Fibroblast of skin of right biceps (primary cell): ENCODE measurements around the gene BAG5.
"Not testable (repeated sequence)": the region's sequence is repeated elsewhere in the genome, so short reads cannot be mapped to it uniquely, and the experiment has no call there.

Source experiments
- DNase-seq: peaks from one replicate; pipeline ENCODE4 v3.0.0-alpha.2; 2013

The BAG5 gene

DNA sequence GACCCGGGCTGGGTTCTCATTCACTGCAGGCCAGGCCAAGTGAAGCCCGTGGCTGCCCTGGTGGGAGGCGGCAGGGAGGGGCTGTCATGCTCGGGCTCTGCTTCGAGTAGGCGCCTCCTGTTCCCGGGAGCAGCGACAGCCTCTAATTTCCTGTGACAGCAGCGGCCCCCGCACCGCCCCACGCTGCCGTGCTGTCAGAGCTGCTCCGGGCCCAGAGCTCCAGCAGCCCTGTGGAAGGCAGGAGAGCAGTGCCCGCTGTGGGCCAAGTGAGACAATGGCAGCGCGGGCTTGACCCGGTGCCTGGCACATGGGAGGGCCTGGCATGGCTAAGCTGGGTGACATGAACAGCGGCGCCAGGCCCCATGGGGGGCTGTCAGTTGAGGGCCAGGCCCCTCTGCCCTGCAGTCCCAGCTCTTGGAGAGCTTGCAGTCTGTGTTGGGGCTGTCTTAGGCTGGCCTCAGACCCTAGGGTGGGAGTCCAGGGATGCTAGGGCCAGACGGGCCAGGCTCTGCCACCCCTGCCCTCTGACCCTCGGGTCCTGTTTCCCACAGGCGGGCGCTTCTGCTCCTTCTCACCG lies 28.4 kb downstream of the BAG5 start:
- DNase-seq: no peak

DNA sequence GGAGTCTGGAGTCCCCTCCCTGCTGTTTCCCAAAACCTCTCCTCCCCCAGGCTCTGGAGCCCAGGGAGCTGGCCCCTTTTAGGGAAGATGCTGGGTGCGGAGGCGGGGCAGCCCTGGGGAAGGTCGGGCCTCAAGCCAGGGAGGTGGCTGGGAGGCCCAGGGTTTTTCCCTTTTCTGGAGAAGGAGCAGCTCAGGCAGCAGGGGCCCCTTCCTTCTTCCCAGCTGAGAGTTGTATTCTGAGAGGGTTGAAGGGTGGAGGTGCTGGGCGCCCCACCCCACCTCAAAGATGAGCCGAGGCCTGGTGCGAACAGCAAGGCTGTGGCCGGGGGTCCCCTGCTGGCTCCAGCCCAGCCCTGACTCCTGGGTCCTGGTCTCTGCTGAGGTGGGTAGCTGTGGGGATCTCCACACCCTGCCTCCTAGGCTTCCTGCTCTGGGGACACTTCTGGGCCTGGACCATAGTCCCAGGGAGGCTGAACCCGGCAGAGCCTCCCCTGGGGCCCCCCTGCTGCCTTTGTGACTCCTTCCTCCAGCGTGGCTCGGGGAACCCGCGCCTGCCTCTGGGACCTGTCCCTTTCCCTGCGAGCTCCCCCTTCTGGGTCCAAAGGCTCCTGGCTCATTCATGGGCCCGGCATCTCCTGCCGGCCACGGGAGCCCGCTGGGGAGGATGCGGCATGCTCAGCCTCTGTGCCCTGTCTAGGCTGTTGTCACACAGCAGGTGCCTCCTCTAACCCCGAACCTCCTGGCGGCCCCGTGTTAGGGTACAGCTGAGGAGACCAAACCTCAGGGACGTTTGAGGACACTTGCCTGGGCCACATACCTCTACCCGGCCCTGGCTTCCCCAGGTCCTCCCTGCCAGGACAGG lies 29.1 kb downstream of the BAG5 start:
- no peak for DNase-seq

DNA sequence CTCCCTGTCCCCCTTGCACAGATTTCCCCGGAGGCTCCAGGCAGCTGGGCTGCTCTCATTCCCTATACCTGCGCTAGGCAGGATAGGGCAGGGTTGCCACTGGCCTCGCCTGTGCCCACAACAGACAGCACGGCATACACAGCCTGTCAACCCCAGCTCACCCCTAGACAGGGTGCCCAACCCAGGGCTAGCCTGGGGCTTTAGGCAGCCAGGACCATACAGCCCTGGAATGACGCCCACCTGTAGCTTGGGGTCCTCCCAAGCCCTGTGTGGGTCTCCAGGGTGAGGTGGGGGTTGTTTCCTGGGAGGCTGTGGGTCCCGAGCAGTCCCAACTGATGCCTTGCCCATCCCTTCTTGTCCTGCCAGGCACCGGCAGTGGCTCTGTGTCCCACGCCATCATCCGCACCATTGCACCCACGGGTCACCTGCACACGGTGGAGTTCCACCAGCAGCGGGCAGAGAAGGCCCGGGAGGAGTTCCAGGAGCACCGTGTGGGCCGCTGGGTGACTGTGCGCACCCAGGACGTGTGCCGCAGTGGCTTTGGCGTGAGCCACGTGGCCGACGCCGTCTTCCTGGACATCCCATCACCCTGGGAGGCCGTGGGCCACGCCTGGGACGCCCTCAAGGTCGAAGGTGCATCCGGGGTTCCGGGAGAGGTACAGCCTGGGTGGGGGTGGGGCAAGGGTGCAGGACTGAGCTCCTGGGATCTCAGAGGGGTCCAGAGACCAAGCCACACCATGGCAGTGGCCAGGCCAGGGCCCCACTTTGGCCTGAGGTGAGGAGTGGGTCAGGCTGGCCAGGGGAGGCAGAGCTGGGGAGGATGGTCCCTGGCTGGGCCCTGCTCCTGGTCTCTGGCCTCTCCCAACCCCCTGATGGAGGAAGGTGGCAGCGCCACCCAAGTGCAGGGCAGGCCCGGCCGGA lies 30.0 kb downstream of the BAG5 start:
- DNase-seq: no peak

DNA sequence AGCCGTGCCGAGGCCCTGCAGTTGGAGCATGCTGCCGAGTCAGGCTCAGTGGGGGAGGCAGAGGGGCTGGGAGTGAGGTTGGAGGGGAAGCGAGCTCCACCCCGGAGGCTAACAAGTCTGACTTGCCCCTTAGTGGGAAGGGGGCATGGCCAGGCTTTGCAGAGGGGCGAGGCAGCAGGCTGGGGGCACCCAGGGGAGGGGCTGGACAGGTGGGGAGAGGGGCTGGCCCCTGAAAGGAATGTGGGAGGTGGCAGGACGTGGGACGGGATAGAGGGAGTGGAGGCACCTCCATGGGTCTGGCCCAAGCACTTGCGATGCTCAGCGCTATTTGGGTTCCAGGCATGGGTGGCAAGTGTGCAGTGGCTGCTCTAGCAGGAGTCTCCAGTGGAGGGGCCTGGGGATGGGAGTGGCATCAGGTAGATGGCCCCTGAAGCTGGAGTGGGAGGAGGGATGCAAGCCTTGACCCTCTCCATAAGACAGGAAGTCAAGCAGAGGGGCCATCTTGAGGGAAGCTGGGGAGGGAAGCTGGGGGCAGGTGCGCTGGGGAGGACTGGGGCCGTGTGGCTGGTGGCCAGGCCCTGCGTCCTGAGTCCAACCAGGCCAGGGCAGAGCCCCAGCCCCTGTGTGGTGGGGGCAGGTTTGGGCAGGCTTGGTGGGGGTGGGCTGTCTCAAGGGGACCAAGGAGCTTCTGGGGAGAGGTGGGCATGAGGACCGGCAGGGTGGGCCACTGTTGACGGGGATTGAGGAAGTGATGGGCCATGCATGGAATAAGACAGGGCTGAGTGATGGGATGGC lies 30.8 kb downstream of the BAG5 start:
- DNase-seq: no peak

DNA sequence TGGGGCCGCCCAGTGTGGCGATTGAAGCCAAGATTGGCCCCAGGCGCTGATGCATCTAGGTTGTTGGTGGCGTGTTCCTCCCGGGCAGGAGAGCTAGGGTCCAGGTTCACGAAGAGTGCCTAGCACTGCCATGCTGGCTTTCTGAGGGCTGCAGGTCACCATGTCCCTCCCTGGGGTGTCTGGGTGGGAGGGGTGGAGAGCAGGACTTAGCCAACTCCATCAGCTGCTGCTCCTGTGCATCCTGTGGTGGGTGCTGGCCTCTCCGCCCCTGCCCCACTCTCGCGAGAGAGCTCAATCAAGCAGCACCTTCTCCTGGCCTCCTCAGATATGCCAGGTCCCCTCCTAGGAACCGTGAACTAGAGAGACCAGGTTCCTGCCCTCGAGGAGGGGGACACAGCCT lies 31.6 kb downstream of the BAG5 start:
- no peak for DNase-seq

DNA sequence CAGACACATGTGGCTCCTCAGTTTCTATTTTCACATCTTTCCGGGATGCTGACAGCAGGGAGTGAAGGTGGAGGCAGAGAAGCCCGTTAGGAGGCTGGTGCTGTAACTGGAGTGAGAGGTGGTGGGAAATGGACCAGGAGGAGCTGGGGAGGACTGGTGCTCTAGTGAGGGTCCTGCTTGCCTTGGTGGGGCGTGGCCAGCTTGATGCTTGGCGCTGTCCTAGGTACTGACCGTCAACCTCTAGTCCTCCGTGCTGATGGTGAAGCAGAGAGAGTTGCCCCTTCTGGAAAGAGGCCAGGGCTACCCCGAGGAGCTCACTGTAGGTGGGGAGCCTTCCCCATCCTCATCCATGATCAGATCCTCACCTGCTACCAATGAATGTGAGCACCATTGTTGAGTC lies 32.1 kb downstream of the BAG5 start:
- no peak for DNase-seq

DNA sequence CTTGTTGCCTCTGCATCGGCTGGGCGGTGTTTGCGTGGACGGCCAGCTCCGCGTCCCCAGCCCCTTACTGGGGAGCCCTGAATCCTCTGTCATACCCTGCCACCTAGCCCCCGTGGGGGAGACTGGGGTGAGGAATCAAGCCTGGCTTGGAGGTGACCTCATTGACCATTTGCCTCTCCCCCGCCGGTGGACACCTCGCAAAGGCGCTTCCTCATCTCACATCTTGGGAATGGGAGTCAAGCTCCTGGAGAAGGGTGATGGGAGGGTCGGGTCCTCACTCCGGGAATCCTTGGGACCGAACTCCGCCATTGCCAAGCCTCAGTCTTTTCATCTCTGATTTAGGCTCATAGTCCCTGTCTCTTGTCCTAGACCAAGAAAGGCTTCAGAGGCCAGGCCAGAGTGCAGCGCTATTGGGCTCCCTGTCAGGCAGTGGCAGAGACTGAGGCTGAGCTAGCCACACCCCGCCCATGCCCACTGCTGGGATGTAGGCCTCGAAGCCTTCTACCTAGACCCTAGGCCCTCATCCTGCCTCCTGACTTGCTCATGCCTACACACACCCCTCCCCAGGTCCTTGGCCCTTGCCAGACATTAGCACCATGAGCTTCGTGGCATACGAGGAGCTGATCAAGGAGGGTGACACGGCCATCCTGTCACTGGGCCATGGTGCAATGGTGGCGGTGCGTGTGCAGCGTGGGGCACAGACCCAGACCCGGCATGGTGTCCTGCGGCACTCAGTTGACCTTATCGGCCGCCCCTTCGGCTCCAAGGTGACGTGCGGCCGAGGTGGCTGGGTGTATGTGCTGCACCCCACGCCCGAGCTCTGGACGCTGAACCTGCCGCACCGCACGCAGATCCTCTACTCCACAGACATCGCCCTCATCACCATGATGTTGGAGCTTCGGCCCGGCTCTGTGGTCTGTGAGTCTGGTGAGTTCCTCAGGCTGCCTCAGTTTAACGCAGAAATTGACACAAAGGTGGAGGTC lies 32.8 kb downstream of the BAG5 start:
- DNase-seq: no peak

DNA sequence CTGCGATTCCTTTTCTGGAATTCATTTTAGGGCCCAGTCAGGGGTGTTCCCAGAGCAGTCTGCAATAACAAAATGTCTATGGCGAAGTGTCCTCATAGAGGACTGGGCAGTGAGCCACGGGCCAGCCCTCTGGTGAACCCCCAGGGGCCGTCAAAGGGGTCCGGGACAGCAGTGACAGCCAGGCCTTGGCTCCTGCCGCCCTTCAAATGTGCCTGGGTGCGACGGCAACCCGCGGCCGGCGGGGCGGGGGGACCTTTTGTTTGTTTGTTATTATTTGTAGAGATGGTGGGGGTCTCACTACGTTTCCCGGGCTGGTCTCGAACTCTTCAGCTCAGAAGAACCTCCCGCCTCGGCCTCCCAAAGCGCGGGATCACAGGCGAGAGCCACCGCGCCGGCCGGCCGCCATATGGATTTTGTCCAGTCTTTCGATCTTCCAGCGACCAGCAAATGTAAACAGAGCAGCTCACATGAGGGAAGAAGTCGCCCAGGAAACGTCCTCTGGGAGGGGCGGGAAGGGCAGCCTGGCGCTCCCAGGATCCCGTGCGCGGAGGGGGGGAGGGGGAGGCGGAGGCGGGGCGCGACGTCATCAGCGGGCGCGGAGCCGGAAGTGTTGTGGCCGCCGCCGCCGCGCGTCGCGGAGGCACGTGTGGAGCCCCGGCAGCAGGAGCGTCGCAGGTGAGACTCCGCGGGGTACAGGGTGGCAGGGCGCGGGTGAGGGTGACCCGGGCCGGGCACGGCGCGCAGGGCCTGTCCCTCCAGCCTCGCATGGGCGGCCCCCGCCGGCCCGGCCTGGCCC lies 33.7 kb downstream of the BAG5 start, which contains the start of gene TRMT61A:
TSS of gene TRMT61A (plus strand) at position 610 of the 796 bp plus-strand sequence. CDS start 783 bp downstream, outside the sequence.
- peak; percentile 89 for DNase-seq

DNA sequence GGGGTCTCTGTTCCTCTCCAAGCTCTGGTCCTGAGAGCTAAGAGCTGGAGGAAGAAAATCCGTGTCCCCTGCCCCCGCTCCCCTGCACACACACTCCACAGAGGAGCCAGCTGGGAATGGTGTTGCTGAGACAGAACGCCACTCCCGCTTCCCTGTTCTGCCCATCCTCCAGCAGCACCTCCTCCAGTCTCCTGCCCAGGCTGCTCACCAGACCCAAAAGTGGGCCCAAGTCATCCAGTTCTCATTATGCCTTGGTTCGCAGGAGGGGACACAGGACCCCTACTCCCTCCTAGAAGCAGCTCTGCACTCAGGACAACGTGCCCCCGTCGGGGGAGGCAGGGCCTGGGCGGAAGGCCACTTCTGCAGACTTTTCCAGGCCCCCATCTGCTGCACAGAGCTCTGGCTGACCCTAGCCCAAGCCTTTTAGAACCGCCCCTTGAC lies 34.3 kb downstream of the BAG5 start:
- peak; percentile 38 for DNase-seq

DNA sequence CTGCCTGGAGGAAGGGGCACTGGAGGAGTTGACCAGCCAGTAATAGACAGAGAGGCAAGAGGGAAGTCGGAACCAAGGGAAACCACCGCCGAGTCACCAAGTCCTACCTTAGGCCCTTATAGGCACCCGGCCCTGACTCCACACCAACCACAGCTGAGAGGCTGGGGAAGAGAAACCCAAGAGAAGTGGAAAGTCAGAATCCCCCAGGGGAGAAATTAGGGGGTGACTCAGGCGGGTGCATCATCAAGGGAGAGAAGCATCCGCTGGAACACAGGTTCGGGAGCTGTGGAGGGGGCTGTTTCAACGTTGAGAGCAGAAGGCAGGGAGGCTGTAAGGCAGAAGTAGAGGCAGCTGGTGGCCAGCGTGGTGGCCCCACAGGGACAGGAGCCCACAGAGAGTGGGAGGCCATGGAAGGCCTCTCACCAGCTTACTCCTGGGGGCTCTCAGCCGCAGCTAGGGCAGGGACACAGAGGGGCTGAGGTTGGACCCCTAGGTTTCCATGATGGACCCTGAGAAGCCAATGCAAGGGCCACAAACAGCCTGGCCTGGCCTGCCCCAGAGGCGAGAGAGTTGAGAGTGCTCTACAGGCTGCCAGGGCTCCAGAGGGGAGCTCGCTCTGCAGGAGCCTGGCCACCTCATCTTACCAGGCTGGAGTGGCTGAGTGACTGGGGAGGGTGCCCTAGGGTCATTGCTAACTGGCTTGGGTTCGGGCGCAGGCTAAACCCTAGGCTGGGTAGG lies 34.9 kb downstream of the BAG5 start:
- DNase-seq: peak; percentile 83

DNA sequence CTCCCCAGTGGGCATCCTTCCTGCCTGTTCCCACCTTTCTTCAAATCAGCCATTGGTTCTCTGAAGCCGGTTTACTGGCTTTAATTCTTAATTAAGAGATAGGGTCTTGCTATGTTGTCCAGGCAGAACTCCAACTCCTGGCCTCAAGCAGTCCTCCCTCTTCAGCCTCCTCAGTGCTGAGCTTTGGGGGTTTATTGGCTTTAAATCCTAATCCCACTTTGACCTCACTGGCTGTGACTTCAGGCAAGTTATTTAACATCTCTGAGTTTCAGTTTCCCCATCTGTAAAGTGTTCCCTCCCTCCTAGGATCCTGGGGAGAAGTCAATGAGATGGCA lies 35.6 kb downstream of the BAG5 start:
- no peak for DNase-seq

DNA sequence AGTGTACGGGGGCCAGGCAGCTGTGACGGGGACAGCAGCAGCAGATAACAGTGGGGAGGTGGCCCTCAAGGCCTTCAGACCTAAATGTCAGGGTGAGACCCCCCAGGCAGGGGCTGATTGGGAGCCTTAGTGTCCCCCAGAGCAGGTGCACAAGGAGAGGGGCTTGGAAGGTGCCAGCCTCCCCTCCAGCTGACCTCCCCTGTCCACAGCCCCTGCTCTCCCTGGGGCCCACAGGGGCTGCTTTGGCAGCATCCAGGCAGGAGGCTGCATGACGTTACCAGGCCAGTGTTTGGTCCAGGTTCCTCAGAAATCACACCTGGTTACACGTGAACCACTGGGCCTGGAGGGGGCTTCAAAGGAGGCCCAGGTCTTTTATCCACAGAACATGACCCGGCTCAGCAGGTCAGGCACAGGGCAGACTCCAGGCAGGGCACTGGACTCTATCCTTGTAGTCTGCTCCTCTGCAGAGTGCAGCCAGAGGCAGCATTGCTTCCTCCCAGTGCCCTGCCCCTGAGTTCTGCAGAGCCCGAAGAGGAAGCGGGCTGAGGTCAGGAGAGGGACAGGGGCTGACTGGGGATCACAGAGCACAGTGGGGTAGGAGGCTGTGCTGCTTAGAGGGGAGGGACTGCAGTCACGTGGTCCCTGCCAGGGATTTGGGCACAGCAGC lies 36.1 kb downstream of the BAG5 start:
- no peak for DNase-seq

DNA sequence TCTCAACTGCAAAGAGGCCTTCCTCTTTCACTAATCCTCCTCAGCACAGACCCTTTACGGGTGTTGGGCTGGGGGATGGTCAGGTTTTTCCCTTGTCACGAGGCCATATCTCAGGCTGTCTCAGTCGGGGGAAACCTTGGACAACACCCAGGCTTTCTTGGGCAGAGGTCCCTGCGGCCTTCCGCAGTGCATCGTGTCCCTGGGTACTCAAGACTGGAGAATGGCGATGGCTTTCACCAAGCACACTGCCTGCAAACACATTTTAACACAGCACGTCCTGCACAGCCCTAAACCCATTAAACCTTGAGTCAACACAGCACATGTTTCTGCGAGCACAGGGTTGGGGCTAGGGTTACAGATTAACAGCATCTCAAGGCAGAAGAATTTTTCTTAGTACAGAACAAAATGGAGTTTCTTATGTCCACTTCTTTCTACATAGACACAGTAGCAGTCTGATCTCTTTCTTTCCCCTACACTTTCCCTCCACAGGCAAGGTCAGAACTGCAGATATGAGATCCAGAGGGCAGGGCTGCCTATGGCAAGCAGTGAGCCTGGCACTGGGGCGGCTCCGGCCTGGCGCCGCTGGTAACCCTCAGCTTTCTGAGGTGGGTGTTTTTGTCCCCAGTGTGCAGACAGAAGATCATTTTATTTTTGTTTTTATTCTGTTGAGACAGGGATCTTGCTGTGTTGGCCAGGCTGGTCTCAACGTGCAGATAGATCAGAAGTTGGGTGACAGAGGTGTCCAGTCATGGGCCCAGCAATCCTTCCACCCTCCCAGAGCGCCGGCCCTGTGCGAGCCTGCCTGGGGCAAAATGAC lies 36.8 kb downstream of the BAG5 start:
- not testable (repeated sequence) for DNase-seq

DNA sequence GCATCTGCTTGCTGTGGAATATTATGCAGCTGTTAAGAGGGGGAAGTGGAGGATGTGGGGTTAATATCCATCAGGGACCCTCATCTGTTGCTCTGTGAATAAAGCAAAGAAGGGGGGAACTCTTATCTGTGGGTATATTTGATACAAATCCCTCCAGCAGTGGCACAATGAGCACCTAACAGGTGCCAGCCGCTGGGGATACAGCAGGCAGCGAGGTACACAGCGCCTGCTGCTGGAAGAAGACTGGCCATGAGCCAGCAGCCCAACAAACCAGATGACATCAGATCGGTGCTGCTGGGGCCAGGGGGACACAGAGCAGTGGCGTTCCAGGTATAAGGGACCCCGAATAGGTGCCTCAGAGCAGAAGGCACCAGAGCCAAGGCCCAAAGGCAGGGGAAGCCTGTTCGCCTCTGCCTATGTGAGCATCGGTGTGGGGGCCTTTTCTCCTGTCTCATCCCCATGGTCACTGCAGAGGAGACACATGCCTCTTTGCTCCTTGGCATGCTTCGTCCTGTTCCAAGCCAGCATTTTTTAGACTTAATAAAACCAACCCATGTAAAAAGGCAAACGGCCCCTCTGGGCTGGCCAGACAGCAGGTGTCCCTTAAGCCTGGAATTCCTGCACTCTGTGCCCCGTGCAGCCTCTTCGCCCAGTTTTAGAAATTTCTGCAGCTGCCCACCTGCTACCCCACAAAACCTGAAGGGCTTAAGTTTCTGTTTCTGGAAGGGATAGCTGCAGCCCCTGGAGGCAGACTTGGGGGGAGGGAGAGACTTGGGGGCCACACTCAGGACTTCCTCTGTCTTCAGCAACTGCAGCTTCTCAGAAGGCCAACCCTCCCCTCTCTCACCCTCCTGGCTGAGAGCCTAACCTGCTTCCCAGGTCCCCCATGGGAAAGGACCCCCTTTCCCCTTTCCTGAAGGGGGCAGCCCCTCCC lies 38.2 kb downstream of the BAG5 start:
- DNase-seq: no peak

DNA sequence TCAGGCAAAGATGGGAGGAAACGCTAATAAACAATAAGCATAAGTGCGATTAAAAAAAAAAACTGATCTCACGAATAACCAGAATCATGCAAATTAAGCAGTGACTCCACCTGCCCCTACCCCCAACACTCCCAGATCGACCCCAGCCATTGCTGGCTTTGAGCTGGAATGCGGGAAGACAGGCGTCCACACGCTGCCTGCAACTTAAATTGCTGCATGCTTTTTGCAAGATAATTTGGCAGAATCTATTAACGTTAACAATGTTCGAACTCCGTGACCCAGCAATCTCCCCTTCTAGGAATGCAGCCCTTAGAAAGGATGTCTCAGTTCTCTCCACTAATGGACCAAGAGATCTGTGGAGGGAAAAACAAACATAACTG lies 38.9 kb downstream of the BAG5 start:
- no peak for DNase-seq

DNA sequence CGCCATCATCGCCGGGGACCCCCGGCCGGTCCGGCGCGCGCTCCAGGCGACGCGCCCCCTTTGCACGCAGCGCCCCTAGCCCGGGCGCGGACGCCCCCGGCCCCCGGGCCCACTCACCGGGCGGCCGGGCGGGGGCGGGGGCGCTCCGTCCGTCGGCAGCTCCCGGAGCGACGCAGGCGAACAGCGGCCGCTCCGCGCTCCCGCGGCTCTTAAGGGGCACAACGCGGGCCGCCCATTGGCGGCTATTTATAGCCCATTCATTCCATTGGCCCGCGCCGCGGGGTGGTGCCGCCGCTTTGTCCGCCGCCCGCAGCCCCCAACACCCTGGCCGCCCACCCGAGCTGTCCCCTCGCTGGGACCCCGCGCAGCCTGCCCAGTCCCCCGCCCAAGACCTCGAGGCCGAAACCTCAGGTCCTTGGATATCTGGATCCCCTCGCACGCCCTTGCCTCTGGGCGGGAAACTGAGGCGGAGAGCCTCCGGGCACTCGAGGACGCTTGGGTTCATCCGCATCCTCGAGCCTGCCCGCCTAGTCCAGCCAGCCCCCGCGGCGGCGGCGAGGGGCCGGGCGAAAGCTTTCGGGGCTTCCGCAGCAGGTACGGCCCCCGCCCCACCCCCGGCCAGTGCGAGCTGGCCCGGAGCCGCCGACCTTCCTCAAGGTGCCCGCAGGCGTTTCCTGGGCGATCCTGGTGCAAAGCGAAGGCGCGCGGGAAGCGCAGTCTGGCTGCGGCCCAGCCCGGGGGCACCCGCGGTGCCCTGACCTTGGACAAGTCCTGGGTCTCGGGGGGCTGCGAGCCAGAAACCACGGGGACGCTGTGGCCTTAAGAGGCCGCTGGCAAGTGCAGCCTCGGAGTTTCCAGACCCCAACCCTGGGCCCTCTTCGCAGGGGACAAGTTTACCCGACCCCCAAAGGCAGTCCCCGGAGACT lies 39.5 kb downstream of the BAG5 start, which contains the start of gene CKB:
TSS of gene CKB (minus strand) at position 182 of the 926 bp plus-strand sequence. CDS start 337 bp downstream, outside the sequence.
- DNase-seq: peak; percentile 53
